T-helper 17 cell (primary cell): Measurements from ENCODE around the gene ATF3. TPM values are rescaled to one million over a fixed set of nuclear protein-coding genes. Genes with fewer than 3 reads are reported as not detected.
A peak's percentile ranks its signal among the peaks of the same experiment; 100 is the strongest.
"Not testable (repeated sequence)": the region's sequence is repeated elsewhere in the genome, so short reads cannot be mapped to it uniquely, and the experiment has no call there.

Experiments
- ATAC-seq: fragments of 150-1000 bp; cut with Tn5 transposase; 2 replicates; pipeline ENCODE4 v1.10.0; 2021; ENCODE audit warnings: mild to moderate bottlenecking, moderate library complexity
- DNase-seq, 3 donors: peaks; one replicate each; pipeline versions ENCODE4 v3.0.0 to v3.0.0-alpha.2; 2020 to 2021
- H3K9me3 ChIP-seq: one replicate; pipeline ENCODE4 v1.7.0; 2013; ENCODE audit warnings: low read length, mild to moderate bottlenecking; ENCODE audit not compliant: control insufficient read depth, poor library complexity, severe bottlenecking
- H3K27ac Mint-ChIP-seq: one replicate; pipeline ENCODE4 v1.8.0; 2022; ENCODE audit warnings: mild to moderate bottlenecking, moderate library complexity, mixed read lengths
- H3K27me3 Mint-ChIP-seq: one replicate; pipeline ENCODE4 v1.8.0; 2022; ENCODE audit warnings: mixed read lengths
- H3K36me3 Mint-ChIP-seq: one replicate; pipeline ENCODE4 v1.8.0; 2022; ENCODE audit warnings: low read depth, mixed read lengths
- H3K4me1 Mint-ChIP-seq: one replicate; pipeline ENCODE4 v1.8.0; 2022; ENCODE audit warnings: mild to moderate bottlenecking, mixed read lengths
- H3K4me3 Mint-ChIP-seq: one replicate; pipeline ENCODE4 v1.8.0; 2022; ENCODE audit warnings: mild to moderate bottlenecking, moderate library complexity, mixed read lengths
- total RNA-seq, 4 donors: library from RNA in 2 of 4; stranded (reverse) in 2 of 4; gene quantifications; one replicate each; pipeline ENCODE4 v1.2.3 and lab custom pipeline; 2022 to 2026

ATF3 gene
- total RNA-seq, 2 donors from 2014 or later = 53.0 to 72.5 TPM

DNA sequence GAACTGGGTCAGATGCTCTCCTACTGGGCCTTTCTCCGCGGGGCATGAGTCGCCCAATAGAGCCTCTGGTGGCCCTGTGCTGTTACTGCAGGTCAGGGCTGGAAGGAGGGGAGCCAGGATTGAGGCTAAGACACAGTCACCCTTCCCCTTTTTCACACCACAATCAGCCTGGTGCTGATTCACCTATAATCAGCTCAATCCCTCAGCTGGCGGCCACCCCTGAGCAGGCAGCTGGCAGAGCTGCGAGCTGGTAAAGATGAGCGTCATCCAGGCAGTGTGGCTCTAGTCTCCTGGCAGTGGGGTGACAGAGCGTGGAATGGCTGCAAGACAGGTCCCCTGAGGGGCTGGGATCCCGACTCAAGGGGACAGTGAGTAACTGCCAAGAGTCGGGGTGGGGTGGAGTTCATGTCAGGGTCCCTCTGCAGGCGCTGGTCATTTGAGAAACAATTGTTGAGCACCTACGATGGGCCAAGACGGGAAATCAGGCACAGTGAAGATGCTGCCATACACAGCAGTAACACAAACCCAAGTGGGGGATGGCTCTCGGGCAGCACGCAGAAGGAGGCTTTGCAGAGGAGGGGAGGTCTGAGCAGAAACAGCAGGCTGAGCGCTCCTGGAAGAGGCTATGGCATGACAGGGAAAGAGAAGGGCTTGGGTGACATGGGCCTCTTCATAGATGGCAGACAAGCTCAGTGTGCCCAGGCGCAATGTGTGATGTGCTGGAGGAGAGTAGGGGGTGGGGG is 21.8 kb downstream of the ATF3 start:
- peak; percentile 97 for ATAC-seq
- H3K27me3 Mint-ChIP-seq = peaks cover 10% of the 10 kb centered on the region

DNA sequence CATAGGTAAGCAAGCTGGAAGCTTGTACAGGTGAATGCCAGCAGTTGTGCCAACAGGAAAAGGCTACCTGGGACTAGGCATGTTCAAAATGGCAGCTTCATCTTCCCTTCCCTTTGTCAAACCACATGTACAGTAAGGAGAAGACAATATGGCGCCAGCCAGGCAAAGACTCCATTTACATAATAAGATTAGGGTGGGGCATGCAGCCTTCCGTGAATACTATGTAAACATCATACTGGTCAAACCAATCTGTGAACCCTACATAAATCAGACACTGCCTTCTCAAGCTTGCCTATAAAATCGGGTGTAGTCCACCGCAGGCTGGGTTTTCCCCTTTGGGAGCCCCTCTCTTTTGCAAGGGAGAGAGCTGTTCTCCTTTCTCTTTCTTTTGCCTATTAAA is 24.6 kb downstream of the ATF3 start:
- no peak for ATAC-seq
- Mint-ChIP-seq H3K27ac (no peak overlapping the region), H3K4me3 (no peak overlapping the region), H3K27me3 (peaks cover 5% of the 10 kb centered on the region), H3K4me1 (peaks cover 22% of the 10 kb centered on the region), H3K36me3 (no peaks in the 10 kb centered on the region)
- H3K9me3 ChIP-seq = no peaks in the 10 kb centered on the region
- DNase-seq = no peak

More for the DNA sequence above, 21.8 kb downstream of the ATF3 start:
- no peaks in the 10 kb centered on the region for H3K9me3 ChIP-seq
- Mint-ChIP-seq H3K4me3 (no peak overlapping the region), H3K4me1 (peaks cover 6% of the 10 kb centered on the region), H3K27ac (no peak overlapping the region), H3K36me3 (no peaks in the 10 kb centered on the region)
- DNase-seq = peak; percentile 32 to 49 (median 34)

DNA sequence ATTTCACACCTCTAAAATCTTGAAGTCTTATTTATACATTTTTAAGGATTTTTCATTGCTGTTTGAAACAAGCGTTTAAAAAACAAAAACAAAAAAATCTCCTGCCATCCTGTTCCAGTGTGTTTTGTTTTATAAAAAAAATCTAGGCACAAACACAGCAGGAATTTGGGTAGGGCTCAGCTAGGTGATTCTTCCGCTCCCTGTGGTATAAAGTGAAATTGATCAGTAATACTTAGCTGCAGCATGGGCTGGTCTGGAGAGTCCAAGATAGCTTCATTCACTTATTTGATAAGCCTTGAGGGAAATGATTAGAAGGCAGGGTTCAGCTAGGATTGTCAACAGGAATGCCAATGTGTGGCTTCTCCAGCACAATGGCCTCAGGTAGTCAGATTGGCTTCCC is 25.7 kb downstream of the ATF3 start:
- no peak overlapping the region for H3K27ac Mint-ChIP-seq
- no peak for ATAC-seq
- no peaks in the 10 kb centered on the region for H3K36me3 Mint-ChIP-seq
- H3K27me3 Mint-ChIP-seq = peaks cover 9% of the 10 kb centered on the region
- H3K4me1 Mint-ChIP-seq = peaks cover 23% of the 10 kb centered on the region
- H3K9me3 ChIP-seq = no peaks in the 10 kb centered on the region
- no peak overlapping the region for H3K4me3 Mint-ChIP-seq
- DNase-seq = no peak

DNA sequence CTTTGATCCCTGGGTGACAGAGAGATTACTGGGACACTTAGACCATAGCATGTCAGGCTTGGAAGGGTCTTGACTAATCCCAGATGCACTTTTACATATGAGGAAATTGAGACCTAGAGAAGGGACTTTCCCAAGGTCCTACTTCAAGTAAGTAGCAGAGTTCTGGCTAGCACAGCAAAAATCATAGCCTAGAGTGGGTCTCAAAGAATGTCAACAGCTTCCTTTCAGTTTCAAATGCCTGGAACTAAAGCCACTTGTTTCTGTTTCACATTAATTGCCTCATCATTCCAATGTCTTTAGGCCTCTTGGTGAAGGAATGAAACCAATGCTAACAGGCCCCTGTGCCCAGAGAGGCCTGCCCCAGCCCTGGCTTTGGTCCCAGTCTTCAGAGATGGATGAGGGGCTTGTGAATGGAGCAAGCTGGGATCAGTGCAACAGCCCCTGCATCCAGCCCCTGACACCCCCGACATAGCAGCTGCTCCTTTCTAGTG is 26.6 kb downstream of the ATF3 start:
- ATAC-seq (peak; percentile 47), DNase-seq (no peak)
- H3K9me3 ChIP-seq = no peaks in the 10 kb centered on the region
- Mint-ChIP-seq H3K27ac (no peak overlapping the region), H3K27me3 (peaks cover 12% of the 10 kb centered on the region), H3K36me3 (no peaks in the 10 kb centered on the region), H3K4me3 (no peak overlapping the region), H3K4me1 (peaks cover 23% of the 10 kb centered on the region)

DNA sequence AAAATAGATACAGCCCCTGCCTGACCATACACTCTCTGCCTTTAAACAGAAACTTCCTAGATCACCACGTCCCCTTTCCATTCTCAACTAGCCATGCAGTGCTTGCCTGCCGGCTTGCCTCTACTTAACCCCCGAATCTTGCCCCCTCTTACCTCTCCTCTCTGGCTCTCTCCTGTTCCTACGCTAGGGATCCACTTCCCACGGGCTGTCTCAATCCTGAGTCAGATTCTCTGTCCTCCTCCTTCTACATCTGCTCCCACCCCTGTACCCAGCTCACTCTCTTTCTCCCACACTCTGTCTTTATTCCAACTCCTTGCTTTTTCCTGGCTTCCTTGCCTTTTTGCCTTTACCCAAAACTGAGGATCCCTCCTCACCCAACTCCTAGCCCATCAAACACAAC is 29.3 kb downstream of the ATF3 start:
- DNase-seq = no peak
- Mint-ChIP-seq H3K27ac (no peak overlapping the region), H3K4me3 (no peak overlapping the region)

DNA sequence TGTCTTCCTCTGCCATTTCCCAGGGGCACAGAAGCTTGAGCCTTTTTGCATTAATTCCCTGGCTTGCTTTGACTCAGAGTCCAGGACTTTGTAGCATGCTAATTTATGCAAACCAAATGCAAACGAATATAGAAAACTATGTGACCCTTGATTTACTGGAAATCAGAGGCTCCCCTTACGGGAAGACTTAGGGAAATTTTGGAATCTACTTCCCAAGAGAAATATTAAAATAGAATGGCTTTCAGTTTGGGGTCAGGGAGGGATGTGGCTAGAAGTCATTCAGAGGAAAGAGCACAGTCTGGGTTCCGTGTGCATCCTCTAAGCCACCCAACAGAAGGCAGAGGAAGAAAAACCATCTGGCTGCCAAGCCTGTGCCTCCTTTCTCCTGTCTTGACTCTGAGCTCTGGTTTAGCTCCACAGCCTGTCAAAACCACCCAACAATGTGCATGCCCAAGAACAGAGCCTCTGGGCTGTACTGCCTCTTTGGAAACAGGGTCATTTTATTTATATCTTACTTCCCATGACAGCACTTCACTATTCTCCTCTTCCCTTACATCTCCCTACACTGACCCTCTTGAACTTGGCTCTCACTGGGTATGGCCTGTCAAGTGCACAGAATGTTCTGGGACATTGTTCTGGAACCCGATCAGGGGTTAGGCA is 30.1 kb downstream of the ATF3 start:
- Mint-ChIP-seq H3K36me3 (no peaks in the 10 kb centered on the region), H3K27me3 (peaks cover 21% of the 10 kb centered on the region), H3K4me1 (peaks cover 25% of the 10 kb centered on the region), H3K4me3 (no peak overlapping the region), H3K27ac (no peak overlapping the region)
- no peaks in the 10 kb centered on the region for H3K9me3 ChIP-seq
- no peak for ATAC-seq
- no peak for DNase-seq

More for the DNA sequence above, 29.3 kb downstream of the ATF3 start:
- Mint-ChIP-seq H3K4me1 (peaks cover 23% of the 10 kb centered on the region), H3K36me3 (no peaks in the 10 kb centered on the region), H3K27me3 (peaks cover 16% of the 10 kb centered on the region)
- H3K9me3 ChIP-seq = no peaks in the 10 kb centered on the region
- ATAC-seq = no peak

DNA sequence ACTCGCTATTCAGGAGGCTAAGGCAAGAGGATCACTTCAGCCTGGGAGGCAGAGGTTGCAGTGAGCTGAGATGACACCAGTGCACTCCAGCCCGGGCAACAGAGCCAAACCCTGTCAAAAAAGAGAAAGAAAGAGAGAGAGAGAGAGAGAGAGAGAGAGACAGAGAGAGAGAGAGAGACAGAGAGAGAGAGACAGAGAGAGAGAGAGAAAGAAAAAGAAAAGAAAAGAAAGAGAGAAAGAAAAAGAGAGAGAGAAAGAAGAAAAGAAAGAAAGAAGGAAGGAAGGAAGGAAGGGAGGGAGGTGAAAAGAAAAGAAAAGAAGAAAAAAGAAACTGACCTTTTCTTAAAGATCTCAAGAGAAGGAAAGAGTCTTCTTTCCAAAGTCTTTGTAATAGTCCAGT is 31.0 kb downstream of the ATF3 start:
- ATAC-seq, H3K27ac Mint-ChIP-seq, H3K36me3 Mint-ChIP-seq, DNase-seq, H3K4me3 Mint-ChIP-seq, H3K9me3 ChIP-seq: not testable (repeated sequence)
- Mint-ChIP-seq H3K27me3 (peaks cover 24% of the 10 kb centered on the region), H3K4me1 (peaks cover 25% of the 10 kb centered on the region)

DNA sequence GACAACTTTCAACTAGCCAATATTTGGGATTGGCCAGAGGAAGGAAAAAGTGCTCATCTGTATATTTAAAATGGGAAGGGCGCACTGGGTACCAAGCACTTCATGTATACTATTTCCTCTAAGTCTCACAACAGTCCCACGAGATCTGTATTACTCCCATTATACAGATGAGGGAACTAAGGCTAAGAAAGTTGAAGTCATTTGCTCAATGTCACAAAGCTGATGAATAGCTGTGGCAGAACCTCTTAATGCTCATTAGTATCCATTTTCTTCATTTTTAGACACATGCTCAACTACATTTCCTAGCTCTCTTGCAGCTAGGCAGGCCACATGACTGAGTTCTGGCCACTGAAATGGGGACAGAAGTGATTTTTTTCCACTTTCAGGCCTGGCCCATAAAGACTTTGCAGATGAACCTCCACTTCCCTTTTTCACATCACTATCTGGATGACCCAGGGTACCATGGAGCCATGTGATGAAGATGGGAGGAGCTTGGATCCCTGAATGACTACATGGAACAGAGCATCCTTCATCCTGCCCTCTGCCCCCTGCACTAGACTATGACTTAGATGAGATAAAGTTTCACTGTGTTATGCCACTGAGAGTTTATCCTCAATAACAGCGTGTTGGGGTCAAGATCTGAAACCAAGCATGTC is 31.8 kb downstream of the ATF3 start:
- H3K9me3 ChIP-seq = no peaks in the 10 kb centered on the region
- Mint-ChIP-seq H3K27me3 (peaks cover 32% of the 10 kb centered on the region), H3K4me1 (peaks cover 18% of the 10 kb centered on the region), H3K27ac (no peak overlapping the region), H3K4me3 (no peak overlapping the region), H3K36me3 (no peaks in the 10 kb centered on the region)
- no peak for ATAC-seq
- DNase-seq = no peak

DNA sequence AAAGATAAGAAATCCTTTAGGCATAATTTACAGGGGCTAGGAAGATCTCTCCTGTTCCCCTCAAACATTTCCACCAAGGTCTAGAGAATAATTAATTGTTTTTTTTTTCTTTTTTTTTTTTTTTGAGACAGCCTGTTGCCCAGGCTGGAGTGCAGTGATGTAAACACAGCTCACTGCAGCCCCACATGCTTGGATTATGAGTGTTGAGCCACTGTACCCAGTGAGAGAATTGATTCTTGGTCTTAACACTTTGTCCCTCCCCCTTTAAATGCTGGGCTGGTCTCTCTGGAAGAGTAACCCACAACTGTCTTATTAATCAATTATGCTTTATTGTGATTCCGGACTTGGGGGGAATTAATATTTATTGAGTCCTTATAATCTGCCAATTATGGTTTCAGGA is 33.4 kb downstream of the ATF3 start:
- no peak overlapping the region for H3K4me3 Mint-ChIP-seq
- no peak overlapping the region for H3K27ac Mint-ChIP-seq
- H3K9me3 ChIP-seq = no peaks in the 10 kb centered on the region
- peaks cover 10% of the 10 kb centered on the region for H3K4me1 Mint-ChIP-seq
- ATAC-seq (no peak), DNase-seq (no peak)
- H3K36me3 Mint-ChIP-seq = no peaks in the 10 kb centered on the region
- H3K27me3 Mint-ChIP-seq = peaks cover 48% of the 10 kb centered on the region

DNA sequence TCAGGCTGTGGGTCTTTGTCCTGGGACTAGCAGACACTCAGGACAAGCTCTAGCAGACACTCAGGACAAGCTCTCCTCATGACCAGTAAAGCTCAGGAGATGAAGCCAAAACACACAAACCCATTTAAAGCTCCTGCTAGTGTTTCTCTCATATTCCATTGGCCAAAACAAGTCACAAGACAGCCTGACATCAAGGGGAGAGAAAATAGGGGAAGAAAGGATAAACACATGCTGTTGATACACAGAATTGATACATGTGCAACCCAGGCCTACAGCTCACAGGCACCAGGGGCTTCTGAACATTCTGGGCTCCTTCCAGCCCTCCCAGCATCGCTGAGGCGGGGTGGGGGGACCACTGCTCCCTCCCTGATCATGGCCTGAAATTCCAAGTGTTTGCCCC is 35.3 kb downstream of the ATF3 start:
- Mint-ChIP-seq H3K27ac (no peak overlapping the region), H3K27me3 (peaks cover 47% of the 10 kb centered on the region), H3K36me3 (no peaks in the 10 kb centered on the region), H3K4me1 (peaks cover 2% of the 10 kb centered on the region), H3K4me3 (no peak overlapping the region)
- DNase-seq = no peak
- no peaks in the 10 kb centered on the region for H3K9me3 ChIP-seq
- no peak for ATAC-seq

DNA sequence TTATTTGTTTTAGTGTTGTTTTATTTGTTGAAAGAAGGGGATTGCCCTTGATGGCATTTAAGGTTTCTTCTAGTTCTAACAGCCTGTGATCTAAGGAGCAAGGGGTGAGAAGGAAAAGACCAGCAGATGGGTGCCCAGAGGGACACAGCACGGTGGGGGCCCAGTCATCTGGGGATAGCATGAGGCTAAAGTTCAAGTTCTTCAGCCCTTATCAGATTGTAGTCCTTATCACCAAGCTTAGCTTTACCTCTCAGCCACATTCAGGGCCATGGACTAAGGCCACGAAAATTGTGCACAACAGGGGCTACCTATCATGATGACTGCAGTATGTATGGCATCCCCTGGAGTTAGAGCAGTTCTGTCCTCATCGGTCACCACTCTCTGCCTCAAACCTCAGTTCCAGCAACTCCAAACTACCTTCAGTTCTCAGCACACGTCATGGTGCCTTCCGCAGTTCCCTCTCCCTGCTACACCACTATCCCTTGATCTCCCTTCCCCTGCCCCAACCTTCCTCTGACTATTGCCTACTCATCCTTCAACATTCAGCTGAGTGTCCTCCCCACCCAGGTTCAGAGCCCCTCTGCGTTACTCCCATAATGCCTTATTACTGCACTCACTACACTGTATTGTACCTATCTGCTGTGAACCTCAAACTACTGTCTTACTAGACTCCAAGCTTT is 36.4 kb downstream of the ATF3 start:
- no peak for DNase-seq
- H3K27me3 Mint-ChIP-seq = peaks cover 40% of the 10 kb centered on the region
- H3K27ac Mint-ChIP-seq = no peak overlapping the region
- H3K9me3 ChIP-seq = no peaks in the 10 kb centered on the region
- H3K4me3 Mint-ChIP-seq = no peak overlapping the region
- H3K36me3 Mint-ChIP-seq = no peaks in the 10 kb centered on the region
- ATAC-seq = no peak
- H3K4me1 Mint-ChIP-seq = peaks cover 2% of the 10 kb centered on the region

DNA sequence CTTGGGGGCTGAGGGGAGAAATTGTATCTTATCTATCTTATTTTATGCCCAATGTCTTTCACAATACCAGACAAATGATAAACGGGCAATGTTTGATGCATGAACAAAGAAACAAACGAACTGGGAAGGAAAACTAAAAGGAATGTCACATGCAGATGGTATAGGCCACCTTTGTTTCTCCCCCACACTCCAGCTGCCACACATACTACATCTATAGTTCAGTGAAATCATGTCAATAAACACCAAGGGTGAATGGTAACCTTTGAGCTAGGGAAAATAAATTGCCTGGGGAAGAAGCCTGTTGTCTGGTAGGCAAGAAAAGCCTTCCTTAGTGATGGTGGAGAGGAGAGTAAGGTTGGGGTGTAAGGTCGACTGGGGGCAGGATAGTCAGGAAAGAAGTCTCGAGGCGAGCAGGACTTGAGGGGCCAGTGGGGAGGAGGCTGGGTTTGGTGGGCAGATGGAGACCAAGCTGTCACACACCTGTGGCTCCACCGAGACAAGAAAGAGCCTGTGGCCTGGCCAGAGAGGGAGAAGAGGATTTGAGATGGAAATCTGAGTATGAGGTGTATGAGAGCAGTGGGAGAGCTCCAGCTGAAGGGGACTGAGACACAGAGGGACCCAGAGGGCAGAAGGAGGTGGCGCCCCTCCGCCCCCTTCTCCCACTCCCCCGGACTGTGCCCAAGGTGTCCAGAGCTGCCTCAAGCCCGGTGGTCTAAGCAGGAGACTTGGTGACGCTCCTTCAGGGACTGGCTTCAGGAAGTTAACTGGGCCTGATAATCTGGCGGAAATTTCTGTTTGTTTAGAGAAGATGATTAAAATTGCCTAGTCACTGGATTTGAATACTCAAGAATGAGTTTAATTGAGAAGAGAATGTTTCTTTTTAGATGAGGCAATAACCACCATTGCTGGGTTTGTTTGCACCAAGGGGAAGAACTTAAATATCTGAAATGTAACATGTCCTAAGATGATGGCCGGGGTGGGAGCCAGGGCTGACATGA is 37.3 kb downstream of the ATF3 start:
- Mint-ChIP-seq H3K4me3 (no peak overlapping the region), H3K4me1 (peaks cover 2% of the 10 kb centered on the region), H3K27ac (no peak overlapping the region), H3K27me3 (peaks cover 39% of the 10 kb centered on the region), H3K36me3 (no peaks in the 10 kb centered on the region)
- H3K9me3 ChIP-seq = no peaks in the 10 kb centered on the region
- DNase-seq (no peak), ATAC-seq (no peak)
